ENCODE measurements around the gene FAM107B.

GRCh38 chr10:14543046-14543903 lies 231.4 kb downstream of the FAM107B start:
- no peak for TF ChIP-seq POLR2AphosphoS5 (IDR thresholded peaks at IDR 0.05)
- TF ChIP-seq CTCF (IDR thresholded peaks at IDR 0.05), result peak in 3 of 4 experiments; percentile 40 to 46 (median 41)
- TF ChIP-seq EP300 (IDR thresholded peaks at IDR 0.05), result no peak

Data from gastroesophageal sphincter (tissue), 3 donors.